KMS-11 (cell line): ENCODE measurements around the gene POU2F3.

Experiments used
- H2AFZ ChIP-seq: fragments of 200-600 bp; sonication (generic); 2 replicates; pipeline ENCODE4 v1.6.1; 2016; ENCODE audit warnings: antibody characterized with exemption, mixed run types, low read depth
- H3K27ac ChIP-seq: fragments of 200-600 bp; sonication (generic); 2 replicates; pipeline ENCODE4 v1.6.1; 2016; ENCODE audit warnings: mild to moderate bottlenecking, mixed run types
- H3K27me3 ChIP-seq: fragments of 200-600 bp; sonication (generic); 2 replicates; pipeline ENCODE4 v1.6.1; 2017; ENCODE audit warnings: mild to moderate bottlenecking, low read depth, mixed run types, moderate library complexity; ENCODE audit not compliant: insufficient read depth
- H3K36me3 ChIP-seq: fragments of 200-600 bp; sonication (generic); 2 replicates; pipeline ENCODE4 v1.6.1; 2017; ENCODE audit warnings: mild to moderate bottlenecking, mixed run types; ENCODE audit not compliant: insufficient read depth
- H3K4me1 ChIP-seq: fragments of 200-600 bp; sonication (generic); 2 replicates; pipeline ENCODE4 v1.6.1; 2016; ENCODE audit warnings: mild to moderate bottlenecking, low read depth, mixed run types; ENCODE audit not compliant: poor library complexity, severe bottlenecking
- H3K4me2 ChIP-seq: fragments of 200-600 bp; sonication (generic); 2 replicates; pipeline ENCODE4 v1.7.0; 2016; ENCODE audit warnings: mild to moderate bottlenecking, mixed run types
- H3K4me3 ChIP-seq: fragments of 200-600 bp; sonication (generic); IDR thresholded peaks from 2 replicates; pipeline ENCODE4 v1.6.1; 2017; ENCODE audit warnings: low read depth, low read length, mixed read lengths; ENCODE audit not compliant: insufficient read depth
- H3K79me2 ChIP-seq: fragments of 200-600 bp; sonication (generic); 2 replicates; pipeline ENCODE4 v1.6.1; 2016; ENCODE audit warnings: low read depth, mixed run types; ENCODE audit not compliant: insufficient read depth
- H3K9ac ChIP-seq: fragments of 200-600 bp; sonication (generic); 2 replicates; pipeline ENCODE4 v1.6.1; 2016; ENCODE audit warnings: mild to moderate bottlenecking, mixed run types
- H4K20me1 ChIP-seq: fragments of 200-600 bp; sonication (generic); 2 replicates; pipeline ENCODE4 v1.6.1; 2016; ENCODE audit warnings: mild to moderate bottlenecking, mixed run types; ENCODE audit not compliant: insufficient read depth
- CTCF ChIP-seq: fragments of 200-600 bp; sonication (generic); conservative IDR thresholded peaks from 2 replicates; pipeline ENCODE4 v1.6.1; 2017; ENCODE audit warnings: low read depth, mild to moderate bottlenecking, antibody characterized with exemption, low read length, moderate library complexity, mixed read lengths

POU2F3 gene

GRCh38 chr11:120231963-120232362 is 8.0 kb upstream of the POU2F3 start:
- Histone ChIP-seq H3K4me3 (no peak overlapping the region), H3K4me1 (no peaks in the 10 kb centered on the region), H3K36me3 (no peaks in the 10 kb centered on the region), H3K9ac (no peak overlapping the region), H2AFZ (no peak overlapping the region), H4K20me1 (no peaks in the 10 kb centered on the region), H3K27me3 (no peaks in the 10 kb centered on the region), H3K4me2 (no peak overlapping the region), H3K27ac (no peak overlapping the region), H3K79me2 (no peaks in the 10 kb centered on the region)
- TF ChIP-seq CTCF = no peak

GRCh38 chr11:120233207-120233803 is 6.6 kb upstream of the POU2F3 start:
- no peaks in the 10 kb centered on the region for H3K27me3 ChIP-seq
- H2AFZ ChIP-seq = no peak overlapping the region
- H3K4me1 ChIP-seq = no peaks in the 10 kb centered on the region
- no peak overlapping the region for H3K4me3 ChIP-seq
- H3K9ac ChIP-seq = no peak overlapping the region
- no peaks in the 10 kb centered on the region for H4K20me1 ChIP-seq
- no peak overlapping the region for H3K27ac ChIP-seq
- no peaks in the 10 kb centered on the region for H3K79me2 ChIP-seq
- no peak overlapping the region for H3K4me2 ChIP-seq
- H3K36me3 ChIP-seq = no peaks in the 10 kb centered on the region
- no peak for TF ChIP-seq CTCF

- Histone ChIP-seq H2AFZ (no peak overlapping the region), H4K20me1 (no peaks in the 10 kb centered on the region), H3K4me3 (no peak overlapping the region), H3K9ac (no peak overlapping the region), H3K36me3 (no peaks in the 10 kb centered on the region), H3K79me2 (no peaks in the 10 kb centered on the region), H3K4me2 (no peak overlapping the region), H3K4me1 (no peaks in the 10 kb centered on the region), H3K27ac (no peak overlapping the region), H3K27me3 (no peaks in the 10 kb centered on the region)
- peak; percentile 72 for TF ChIP-seq CTCF
Measured at GRCh38 chr11:120235024-120235628, 4.8 kb upstream of the POU2F3 start.

- Histone ChIP-seq H3K4me2 (no peak overlapping the region), H3K4me3 (no peak overlapping the region), H3K27ac (no peak overlapping the region), H3K4me1 (no peaks in the 10 kb centered on the region), H2AFZ (no peak overlapping the region), H3K27me3 (no peaks in the 10 kb centered on the region), H3K79me2 (no peaks in the 10 kb centered on the region), H4K20me1 (no peaks in the 10 kb centered on the region), H3K36me3 (no peaks in the 10 kb centered on the region), H3K9ac (no peak overlapping the region)
- TF ChIP-seq CTCF = no peak
Measured at GRCh38 chr11:120236169-120237107, 3.5 kb upstream of the POU2F3 start.
